Mesendoderm (in vitro differentiated cells): ENCODE results near the gene SLC19A2.

ENCODE experiments used
- DNase-seq: peaks from one replicate; pipeline ENCODE4 v3.0.0; 2013
- H2AK5ac ChIP-seq: 2 replicates; pipeline ENCODE4 v1.6.1; 2013; ENCODE audit warnings: low read length, inconsistent platforms
- H2BK120ac ChIP-seq: 2 replicates; pipeline ENCODE4 v1.6.1; 2013; ENCODE audit warnings: low read depth, mild to moderate bottlenecking, low read length, moderate library complexity, mixed read lengths
- H2BK15ac ChIP-seq: replicated peaks from 2 replicates; pipeline ENCODE4 v1.6.1; 2013; ENCODE audit warnings: low read depth, mild to moderate bottlenecking, moderate library complexity
- H2BK5ac ChIP-seq: 2 replicates; pipeline ENCODE4 v1.6.1; 2013; ENCODE audit warnings: low read length, inconsistent platforms
- H3K18ac ChIP-seq: 2 replicates; pipeline ENCODE4 v1.6.1; 2013; ENCODE audit warnings: mild to moderate bottlenecking, low read length, mixed read lengths
- H3K23ac ChIP-seq: one replicate; pipeline ENCODE4 v1.6.1; 2013; ENCODE audit warnings: low read length
- H3K27ac ChIP-seq: 2 replicates; pipeline ENCODE4 v1.5.1; 2013; ENCODE audit warnings: low read depth, mild to moderate bottlenecking, inconsistent platforms, low read length, moderate library complexity
- H3K27me3 ChIP-seq: 2 replicates; pipeline ENCODE4 v1.6.1; 2013; ENCODE audit warnings: low read length, control low read depth, mild to moderate bottlenecking, inconsistent platforms; ENCODE audit not compliant: insufficient read depth, poor library complexity
- H3K36me3 ChIP-seq: 2 replicates; pipeline ENCODE4 v1.6.1; 2013; ENCODE audit warnings: low read length, inconsistent platforms; ENCODE audit not compliant: control insufficient read depth, insufficient read depth
- H3K4ac ChIP-seq: one replicate; pipeline ENCODE4 v1.6.1; 2013; ENCODE audit warnings: low read depth, mild to moderate bottlenecking, low read length, moderate library complexity
- H3K4me1 ChIP-seq: 2 replicates; pipeline ENCODE4 v1.6.1; 2013; ENCODE audit warnings: low read depth, low read length, inconsistent platforms; ENCODE audit not compliant: control insufficient read depth
- H3K4me2 ChIP-seq: 2 replicates; pipeline ENCODE4 v1.6.1; 2013; ENCODE audit warnings: low read length
- H3K4me3 ChIP-seq: 2 replicates; pipeline ENCODE4 v1.5.1; 2013; ENCODE audit warnings: mild to moderate bottlenecking, low read length
- H3K56ac ChIP-seq: one replicate; pipeline ENCODE4 v1.6.1; 2013; ENCODE audit warnings: low read length
- H3K79me1 ChIP-seq: 2 replicates; pipeline ENCODE4 v1.6.1; 2013; ENCODE audit warnings: low read length, inconsistent platforms
- H3K79me2 ChIP-seq: 2 replicates; pipeline ENCODE4 v1.6.1; 2013; ENCODE audit warnings: mild to moderate bottlenecking, low read length; ENCODE audit not compliant: control insufficient read depth, insufficient read depth
- H3K9ac ChIP-seq: 2 replicates; pipeline ENCODE4 v1.6.1; 2013; ENCODE audit warnings: low read length, inconsistent platforms
- H4K5ac ChIP-seq: one replicate; pipeline ENCODE4 v1.6.1; 2013; ENCODE audit warnings: low read length
- H4K8ac ChIP-seq: one replicate; pipeline ENCODE4 v1.6.1; 2013; ENCODE audit warnings: low read depth, mild to moderate bottlenecking, control low read depth, low read length, moderate library complexity
- WGBS: extraction: QIAGEN DNeasy Blood & Tissue Kit; methylation state at CpG from one replicate; pipeline ENCODE4 v1.1.7; 2013; ENCODE audit warnings: low lambda C conversion rate, missing lambda C conversion rate; ENCODE audit not compliant: insufficient coverage; ENCODE audit errors: extremely low coverage; 5-methylcytosine and 5-hydroxymethylcytosine counted together

The SLC19A2 gene

DNA sequence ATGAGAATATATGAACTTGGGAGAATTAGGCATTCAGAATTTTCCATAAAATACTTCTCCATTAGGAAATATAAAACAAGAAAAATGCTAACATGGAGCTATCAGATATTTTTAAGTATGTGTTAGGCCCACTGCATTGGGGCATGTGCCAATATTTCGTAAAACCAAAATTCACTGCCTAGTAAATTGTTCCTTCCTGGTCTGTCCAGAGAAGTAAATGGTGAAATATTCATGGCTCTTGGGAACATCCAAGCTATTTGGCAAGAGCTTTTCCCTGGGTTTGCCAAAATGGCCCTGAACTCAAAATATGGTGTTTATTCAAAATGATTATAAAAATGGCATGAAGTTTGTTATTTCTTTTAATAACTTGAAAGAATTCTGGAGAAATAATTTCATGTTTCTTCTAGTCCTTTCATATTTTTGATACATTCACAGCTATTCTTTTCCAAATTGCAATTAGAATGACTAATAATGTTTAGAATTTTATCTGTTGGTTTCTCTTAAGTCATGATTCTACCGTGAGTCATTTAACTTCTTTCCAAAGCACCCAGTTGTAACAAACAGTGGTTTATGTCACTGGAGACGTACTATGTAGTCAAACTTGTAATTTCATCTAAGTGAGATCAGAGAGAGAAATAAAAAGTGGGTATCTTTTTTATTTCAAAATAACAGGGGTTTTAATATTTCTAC is 25.7 kb upstream of the SLC19A2 start:
- no peaks in the 10 kb centered on the region for H3K4me1 ChIP-seq
- H3K56ac ChIP-seq: no peak overlapping the region

DNA sequence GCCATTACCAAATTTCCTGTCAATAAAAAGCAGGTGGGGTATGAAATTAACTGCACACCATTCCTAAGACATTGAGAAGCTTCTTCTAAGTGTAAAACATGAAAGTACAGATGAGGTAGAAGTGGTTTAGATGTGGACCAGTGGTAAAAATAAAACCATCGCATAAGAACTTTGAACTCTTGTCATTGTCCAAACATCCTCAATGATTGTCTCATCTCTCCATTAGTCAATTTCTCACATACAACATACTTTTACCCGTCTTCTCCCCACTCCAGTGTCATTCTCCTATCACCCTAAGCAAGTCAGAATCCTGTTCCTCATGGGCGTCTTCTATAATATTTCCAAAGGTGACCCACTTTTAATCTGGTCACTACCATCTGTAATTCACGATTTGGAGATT is 24.3 kb upstream of the SLC19A2 start:
- Histone ChIP-seq H3K4me2 (no peak overlapping the region), H2BK5ac (no peak overlapping the region), H2BK120ac (no peak overlapping the region), H4K8ac (no peak overlapping the region), H3K4me1 (no peaks in the 10 kb centered on the region), H3K79me1 (no peaks in the 10 kb centered on the region), H3K18ac (no peak overlapping the region), H2AK5ac (no peak overlapping the region), H3K27ac (no peak overlapping the region), H3K9ac (no peak overlapping the region), H3K4me3 (no peak overlapping the region), H3K36me3 (no peaks in the 10 kb centered on the region), H2BK15ac (no peak overlapping the region), H3K79me2 (no peaks in the 10 kb centered on the region), H4K5ac (no peak overlapping the region), H3K23ac (no peak overlapping the region), H3K4ac (no peak overlapping the region), H3K56ac (no peak overlapping the region), H3K27me3 (no peaks in the 10 kb centered on the region)
- 100% methylated on average over 1 of the region's 4 CpGs for WGBS
- no peak for DNase-seq

More for the DNA sequence above, 25.7 kb upstream of the SLC19A2 start:
- Histone ChIP-seq H2BK5ac (no peak overlapping the region), H3K36me3 (no peaks in the 10 kb centered on the region), H3K9ac (no peak overlapping the region), H3K18ac (no peak overlapping the region), H3K4ac (no peak overlapping the region), H4K5ac (no peak overlapping the region), H3K27ac (no peak overlapping the region), H3K27me3 (no peaks in the 10 kb centered on the region), H2BK120ac (no peak overlapping the region), H3K23ac (no peak overlapping the region), H4K8ac (no peak overlapping the region), H3K79me2 (no peaks in the 10 kb centered on the region), H2BK15ac (no peak overlapping the region), H3K4me2 (no peak overlapping the region), H3K79me1 (no peaks in the 10 kb centered on the region), H2AK5ac (no peak overlapping the region), H3K4me3 (no peak overlapping the region)
- no CpG with 5 or more reads among the region's 3 CpGs for WGBS
- no peak for DNase-seq

DNA sequence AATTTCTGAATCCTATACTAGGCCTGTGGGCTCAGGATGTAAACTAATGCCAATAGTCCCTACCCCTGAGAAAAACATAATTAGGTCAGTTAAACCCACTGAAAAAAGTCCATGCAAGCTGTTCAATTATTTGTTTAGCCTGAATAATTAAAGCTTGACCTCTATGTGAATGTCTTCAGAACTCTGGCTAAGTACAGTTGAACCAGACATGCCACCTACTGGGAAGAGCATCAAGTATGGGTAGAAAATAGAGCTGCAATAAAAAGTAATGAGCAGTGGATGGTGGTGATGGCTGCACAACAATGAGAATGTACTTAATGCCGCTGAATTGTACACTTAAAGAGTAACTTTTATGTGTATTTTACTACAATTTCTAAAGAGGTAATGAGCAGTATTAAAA is 23.6 kb upstream of the SLC19A2 start:
- Histone ChIP-seq H3K27me3 (no peaks in the 10 kb centered on the region), H3K79me1 (no peaks in the 10 kb centered on the region), H3K56ac (no peak overlapping the region), H2BK15ac (no peak overlapping the region), H2BK120ac (no peak overlapping the region), H3K9ac (no peak overlapping the region), H2BK5ac (no peak overlapping the region), H3K4me1 (no peaks in the 10 kb centered on the region), H4K5ac (no peak overlapping the region), H2AK5ac (no peak overlapping the region), H3K4ac (no peak overlapping the region), H3K4me2 (no peak overlapping the region), H3K27ac (no peak overlapping the region), H3K18ac (no peak overlapping the region), H3K36me3 (no peaks in the 10 kb centered on the region), H3K79me2 (no peaks in the 10 kb centered on the region), H3K23ac (no peak overlapping the region), H4K8ac (no peak overlapping the region), H3K4me3 (no peak overlapping the region)
- DNase-seq: no peak
- WGBS: no CpG with 5 or more reads among the region's 1 CpG

- Histone ChIP-seq H3K4ac (no peak overlapping the region), H3K56ac (no peak overlapping the region), H3K27ac (no peak overlapping the region), H3K27me3 (no peaks in the 10 kb centered on the region), H2BK15ac (no peak overlapping the region), H2AK5ac (no peak overlapping the region), H3K4me3 (no peak overlapping the region), H4K5ac (no peak overlapping the region), H3K18ac (no peak overlapping the region), H2BK5ac (no peak overlapping the region), H3K9ac (no peak overlapping the region), H3K79me2 (no peaks in the 10 kb centered on the region), H3K79me1 (no peaks in the 10 kb centered on the region), H3K4me2 (no peak overlapping the region), H4K8ac (no peak overlapping the region), H3K23ac (no peak overlapping the region), H2BK120ac (no peak overlapping the region), H3K36me3 (no peaks in the 10 kb centered on the region), H3K4me1 (no peaks in the 10 kb centered on the region)
- no CpG with 5 or more reads among the region's 3 CpGs for WGBS
- no peak for DNase-seq
These were observed 22.9 kb upstream of the SLC19A2 start for GRCh38 chr1:169508432-169509338.

DNA sequence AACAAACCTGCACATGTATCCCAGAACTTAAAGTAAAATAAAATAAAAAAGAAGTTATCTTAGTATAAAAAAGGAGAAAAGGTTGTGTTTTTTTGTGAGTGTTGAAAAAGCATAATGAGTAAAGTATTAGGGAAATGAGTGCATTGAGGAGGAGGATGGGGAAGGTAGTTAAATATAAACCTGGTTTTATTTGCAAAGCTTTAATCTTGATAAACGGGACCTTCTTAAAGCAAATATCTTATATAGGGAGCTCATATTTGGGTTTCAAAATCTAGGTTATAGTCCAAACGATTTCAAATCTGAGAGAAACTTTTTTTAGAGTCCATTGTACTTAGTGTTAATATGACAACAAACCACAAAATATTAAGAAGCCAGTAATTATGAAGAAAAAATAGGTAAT is 21.7 kb upstream of the SLC19A2 start:
- Histone ChIP-seq H3K18ac (no peak overlapping the region), H3K4me3 (no peak overlapping the region), H4K5ac (no peak overlapping the region), H3K9ac (no peak overlapping the region), H3K4me2 (no peak overlapping the region), H4K8ac (no peak overlapping the region), H3K79me1 (no peaks in the 10 kb centered on the region), H2BK15ac (no peak overlapping the region), H3K56ac (no peak overlapping the region), H2BK5ac (no peak overlapping the region), H3K27ac (no peak overlapping the region), H2AK5ac (no peak overlapping the region), H3K23ac (no peak overlapping the region), H3K4me1 (no peaks in the 10 kb centered on the region), H3K36me3 (no peaks in the 10 kb centered on the region), H3K79me2 (no peaks in the 10 kb centered on the region), H2BK120ac (no peak overlapping the region), H3K27me3 (no peaks in the 10 kb centered on the region), H3K4ac (no peak overlapping the region)
- no peak for DNase-seq
- no CpG with 5 or more reads among the region's 2 CpGs for WGBS
